SK-N-SH (cell line): ENCODE results near the gene PTK6. TPM values are rescaled to one million over a fixed set of nuclear protein-coding genes. Genes with fewer than 3 reads are reported as not detected.

Experiments
- CTCF ChIA-PET: fragments of 300-600, 350-600 bp; formaldehyde crosslinking; extraction: SDS; loops from one replicate; lab custom pipeline; 2021; lab: Yijun Ruan, JAX
- POLR2A ChIA-PET: fragments of 350-600 bp; sonication (Branson Sonifier 250); formaldehyde crosslinking; extraction: SDS; loops from one replicate; lab custom pipeline; 2020; ENCODE audit warnings: antibody characterized with exemption, inconsistent platforms; lab: Yijun Ruan, JAX
- DNase-seq: peaks from one replicate; pipeline ENCODE4 v3.0.0; 2012
- H2AFZ ChIP-seq: fragments of 200-600 bp; sonication (generic); 2 replicates; pipeline ENCODE4 v1.8.1; 2016; ENCODE audit warnings: antibody characterized with exemption, mild to moderate bottlenecking, low read depth
- H3F3A ChIP-seq: fragments of 200-600 bp; sonication (generic); replicated peaks from 2 replicates; pipeline ENCODE3; 2016; ENCODE audit warnings: antibody characterized with exemption, mild to moderate bottlenecking; ENCODE audit not compliant: insufficient read depth
- H3K27ac ChIP-seq, 2 experiments: fragments of 200-500 bp in 1 of 2; fragments of 200-600 bp in 1 of 2; sonication (Bioruptor generic) in 1 of 2; sonication (generic), shearing (Covaris generic) in 1 of 2; 2 replicates each; pipeline versions ENCODE4 v1.5.1 to v1.6.1; 2014 to 2016; ENCODE audit warnings: low read depth in 2 of 2, inconsistent platforms in 1 of 2, low read length in 1 of 2, mild to moderate bottlenecking in 1 of 2, mixed read lengths in 1 of 2
- H3K27me3 ChIP-seq: fragments of 200-600 bp; sonication (generic), shearing (Covaris generic); 2 replicates; pipeline ENCODE4 v1.6.1; 2016; ENCODE audit warnings: mixed run types; ENCODE audit not compliant: insufficient read depth
- H3K36me3 ChIP-seq, 2 experiments: fragments of 200-500 bp in 1 of 2; fragments of 200-600 bp in 1 of 2; sonication (Bioruptor generic) in 1 of 2; sonication (generic) in 1 of 2; replicated peaks in 1 of 2; 2 replicates each; pipeline versions ENCODE3 to v1.5.1; 2014 to 2016; ENCODE audit warnings: low read length in 1 of 2, mild to moderate bottlenecking in 1 of 2; ENCODE audit not compliant: insufficient read depth in 2 of 2, control insufficient read depth in 1 of 2
- H3K4me1 ChIP-seq, 2 experiments: fragments of 200-500 bp in 1 of 2; fragments of 200-600 bp in 1 of 2; sonication (Bioruptor generic) in 1 of 2; sonication (generic), shearing (Covaris generic) in 1 of 2; 2 replicates each; pipeline versions ENCODE4 v1.5.1 to v1.6.1; 2014 to 2016; ENCODE audit warnings: low read depth in 1 of 2, low read length in 1 of 2, mixed run types in 1 of 2; ENCODE audit not compliant: insufficient read depth in 2 of 2, control insufficient read depth in 1 of 2
- H3K4me2 ChIP-seq: fragments of 200-600 bp; sonication (generic), shearing (Covaris generic); 2 replicates; pipeline ENCODE4 v1.6.1; 2017; ENCODE audit warnings: mixed run types
- H3K4me3 ChIP-seq, 2 experiments: fragments of 200-500 bp in 1 of 2; fragments of 200-600 bp in 1 of 2; sonication (Bioruptor generic) in 1 of 2; sonication (generic), shearing (Covaris generic) in 1 of 2; 2 replicates each; pipeline versions ENCODE4 v1.5.1 to v1.8.1; 2014 to 2016; ENCODE audit warnings: low read depth in 2 of 2, inconsistent platforms in 1 of 2, low read length in 1 of 2, mild to moderate bottlenecking in 1 of 2, mixed read lengths in 1 of 2, moderate library complexity in 1 of 2
- H3K79me2 ChIP-seq: fragments of 200-600 bp; sonication (generic); 2 replicates; pipeline ENCODE4 v1.8.1; 2017; ENCODE audit warnings: mild to moderate bottlenecking; ENCODE audit not compliant: insufficient read depth
- H3K9ac ChIP-seq: fragments of 200-600 bp; sonication (generic); 2 replicates; pipeline ENCODE4 v1.6.1; 2017; ENCODE audit warnings: mixed run types
- H3K9me2 ChIP-seq: fragments of 200-600 bp; sonication (generic); 2 replicates; pipeline ENCODE4 v1.6.1; 2017; ENCODE audit warnings: mixed run types
- H3K9me3 ChIP-seq: fragments of 200-600 bp; sonication (generic); 2 replicates; pipeline ENCODE4 v1.6.1; 2017; ENCODE audit warnings: mixed run types, mild to moderate bottlenecking, moderate library complexity
- H4K20me1 ChIP-seq: fragments of 200-600 bp; sonication (generic); 2 replicates; pipeline ENCODE4 v1.6.1; 2017; ENCODE audit warnings: mild to moderate bottlenecking, mixed run types; ENCODE audit not compliant: insufficient read depth
- CHD2 ChIP-seq: fragments of 150-350 bp; IDR thresholded peaks from 2 replicates; pipeline ENCODE4 v1.6.1; 2018; ENCODE audit warnings: low read length; ENCODE audit not compliant: partially characterized antibody
- CTCF ChIP-seq: fragments of 200-600 bp; sonication (generic); IDR thresholded peaks from 2 replicates; pipeline ENCODE4 v1.6.1; 2017; ENCODE audit warnings: antibody characterized with exemption, mild to moderate bottlenecking, moderate library complexity
- EP300 ChIP-seq, 2 experiments: IDR thresholded peaks; 2 replicates each; pipeline versions ENCODE4 v1.4.0 to v1.6.1; 2012; ENCODE audit warnings: borderline replicate concordance in 1 of 2, low read depth in 1 of 2, low read length in 1 of 2
- EZH2phosphoT487 ChIP-seq: fragments of 200-600 bp; sonication (generic); IDR thresholded peaks from 2 replicates; pipeline ENCODE4 v1.6.1; 2017; ENCODE audit warnings: low read depth, mixed run types, mild to moderate bottlenecking, antibody characterized with exemption, moderate library complexity, borderline replicate concordance
- FOSL2 ChIP-seq: IDR thresholded peaks from 2 replicates; pipeline ENCODE4 v1.4.0; 2012; ENCODE audit warnings: low read depth, mild to moderate bottlenecking, moderate library complexity, borderline replicate concordance
- FOXJ3 ChIP-seq: sonication (generic); formaldehyde crosslinking; IDR thresholded peaks from 2 replicates; pipeline ENCODE4 v1.5.1; 2020; ENCODE audit warnings: mild to moderate bottlenecking, missing genetic modification reagents
- GATA2 ChIP-seq: sonication (generic); formaldehyde crosslinking; IDR thresholded peaks from 2 replicates; pipeline ENCODE4 v1.5.0; 2020; ENCODE audit warnings: mild to moderate bottlenecking, missing genetic modification reagents
- NFIC ChIP-seq: IDR thresholded peaks from 2 replicates; pipeline ENCODE4 v1.4.0; 2012; ENCODE audit warnings: borderline replicate concordance
- POLR2AphosphoS5 ChIP-seq: IDR thresholded peaks from 2 replicates; pipeline ENCODE4 v1.6.1; 2012; ENCODE audit warnings: low read depth, low read length
- RAD21 ChIP-seq: IDR thresholded peaks from 2 replicates; pipeline ENCODE4 v1.6.1; 2012; ENCODE audit warnings: mild to moderate bottlenecking, low read length
- RCOR1 ChIP-seq: fragments of 150-350 bp; IDR thresholded peaks from 2 replicates; pipeline ENCODE4 v1.6.1; 2017; ENCODE audit warnings: antibody characterized with exemption, low read length
- RXRA ChIP-seq: IDR thresholded peaks from 2 replicates; pipeline ENCODE4 v1.4.0; 2012; ENCODE audit warnings: low read depth, mild to moderate bottlenecking, borderline replicate concordance
- SIN3A ChIP-seq: IDR thresholded peaks from 2 replicates; pipeline ENCODE4 v1.6.1; 2012; ENCODE audit warnings: low read depth, mild to moderate bottlenecking, low read length, moderate library complexity, borderline replicate concordance
- TAF1 ChIP-seq: IDR thresholded peaks from 2 replicates; pipeline ENCODE4 v1.6.1; 2012; ENCODE audit warnings: low read depth, mild to moderate bottlenecking, low read length, moderate library complexity, borderline replicate concordance
- TCF12 ChIP-seq: IDR thresholded peaks from 2 replicates; pipeline ENCODE4 v1.4.0; 2012
- YY1 ChIP-seq: IDR thresholded peaks from 2 replicates; pipeline ENCODE4 v1.4.0; 2012; ENCODE audit warnings: low read depth, mild to moderate bottlenecking
- ZBTB33 ChIP-seq: IDR thresholded peaks from 2 replicates; pipeline ENCODE4 v1.4.0; 2012; ENCODE audit warnings: low read depth, borderline replicate concordance
- WGBS: methylation state at CpG from one replicate; pipeline ENCODE4 v1.1.6; 2017; ENCODE audit warnings: low lambda C conversion rate; 5-methylcytosine and 5-hydroxymethylcytosine counted together
- polyA plus RNA-seq, 3 experiments: library from polyadenylated mRNA; depleted of rRNA; stranded (reverse); fragments of >200 nt; gene quantifications; 2 replicates each; pipeline ENCODE4 v1.2.3, GENCODE V29; 2012
- TF ChIP-seq, protein P1 (sequence below): IDR thresholded peaks from 2 replicates; pipeline ENCODE4 v1.4.0; 2012; ENCODE audit warnings: low read depth
- TF ChIP-seq, protein P2 (sequence below): IDR thresholded peaks from 2 replicates; pipeline ENCODE4 v1.4.0; 2012; ENCODE audit warnings: low read depth, borderline replicate concordance

PTK6 gene
- polyA plus RNA-seq, 1 of the 3 experiments (the other 2 are of a cell fraction), result 0.07 TPM

DNA sequence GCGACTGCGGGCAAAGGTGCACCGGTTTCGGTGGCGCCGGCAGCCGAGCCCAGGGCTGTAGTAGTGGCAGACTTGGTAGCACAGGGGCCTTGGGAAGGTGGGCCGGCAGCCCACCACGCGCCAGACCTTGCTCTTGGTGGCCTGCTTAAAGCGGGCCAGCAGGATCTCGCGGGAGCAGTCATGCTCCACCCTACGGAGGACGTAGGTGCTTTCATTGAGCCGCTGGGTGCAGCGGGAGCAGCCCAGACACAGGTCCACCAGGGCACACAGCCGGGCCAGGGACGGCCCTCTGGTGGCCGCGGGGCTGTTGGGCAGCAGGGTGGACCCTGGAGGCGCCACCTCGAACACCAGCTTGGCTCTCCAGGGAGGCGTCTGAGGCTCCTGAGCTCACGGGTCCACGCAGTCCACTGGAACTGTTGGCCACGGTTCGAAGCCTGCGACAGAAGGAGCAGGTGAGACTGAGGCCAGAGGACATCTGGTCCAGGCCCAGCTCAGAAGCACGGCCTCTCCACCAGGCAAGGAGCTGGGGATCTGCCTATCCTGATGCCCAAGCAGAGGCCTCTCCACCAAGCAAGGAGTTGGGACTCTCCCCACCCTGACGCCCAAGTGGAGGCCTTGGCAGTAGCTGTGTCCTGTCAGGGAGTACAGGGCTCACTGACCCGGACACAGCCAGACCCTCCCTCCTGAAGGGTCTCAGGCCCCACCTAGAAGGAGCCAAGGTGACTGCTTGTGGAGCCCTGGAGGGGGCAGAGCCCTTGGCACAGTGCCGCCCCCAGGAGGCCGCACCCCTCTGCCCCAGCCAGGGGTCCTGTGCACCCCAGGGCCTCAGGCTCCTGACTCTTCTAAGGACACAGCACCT, 35.8 kb upstream of the PTK6 start:
- peak overlapping the region; percentile 73 for H3K9ac ChIP-seq
- peak; percentile 67 for DNase-seq
- no peak overlapping the region; a peak in 1 of 4 replicates for H3K27ac ChIP-seq
- H4K20me1 ChIP-seq, result no peaks in the 10 kb centered on the region
- TF ChIP-seq CTCF, result peak; percentile 29
- no peak for TF ChIP-seq POLR2AphosphoS5
- no peaks in the 10 kb centered on the region for H3F3A ChIP-seq
- WGBS, result 93% methylated on average over 16 of the region's 34 CpGs
- peak overlapping the region; percentile 95 for H3K4me2 ChIP-seq
- peaks cover 3 to 28% of the 10 kb centered on the region in 2 experiments; a peak in 2 of 4 replicates for H3K4me1 ChIP-seq
- no peaks in the 10 kb centered on the region for H3K9me2 ChIP-seq
- 0 out of 2 replicates have a peak overlapping the region, but pooled peaks have one; percentile 23 for H2AFZ ChIP-seq
- peaks cover 0 to 7% of the 10 kb centered on the region in 2 experiments for H3K36me3 ChIP-seq
- peaks cover 8% of the 10 kb centered on the region; the same call in 1 of the 2 replicates for H3K79me2 ChIP-seq
- H3K9me3 ChIP-seq, result no peaks in the 10 kb centered on the region
- ChIA-PET CTCF (interaction anchor here (0.8 to 1.3 kb wide), 3 partner anchors 18 to 202 kb away, joined by 3 to 4 read pairs (median 4); no protein-coding TSS in a partner anchor), POLR2A (no interaction called here)
- peak overlapping the region; percentile 79 to 80 for H3K4me3 ChIP-seq
- H3K27me3 ChIP-seq, result no peaks in the 10 kb centered on the region

GRCh38 chr20:63572071-63572787, 35.1 kb upstream of the PTK6 start:
- Histone ChIP-seq H3K4me2 (no peak overlapping the region), H2AFZ (no peak overlapping the region), H3K9me3 (no peaks in the 10 kb centered on the region), H3K27me3 (no peaks in the 10 kb centered on the region), H3K9me2 (no peaks in the 10 kb centered on the region), H3K79me2 (peaks cover 8% of the 10 kb centered on the region; the same call in 1 of the 2 replicates), H3K4me1 (peaks cover 3 to 21% of the 10 kb centered on the region in 2 experiments; a peak in 2 of 4 replicates), H3K9ac (no peak overlapping the region), H4K20me1 (no peaks in the 10 kb centered on the region), H3F3A (no peaks in the 10 kb centered on the region), H3K27ac (no peak overlapping the region), H3K4me3 (no peak overlapping the region), H3K36me3 (peaks cover 0 to 10% of the 10 kb centered on the region in 2 experiments)
- ChIA-PET POLR2A (no interaction called here), CTCF (interaction anchor here (1.1 kb wide), 2 partner anchors 33 to 35 kb away, joined by 3 to 6 read pairs; partner anchors contain the start of gene PTK6)
- no peak for DNase-seq
- no CpG with 5 or more reads among the region's 48 CpGs for WGBS
- TF ChIP-seq TCF12 (no peak), ZBTB33 (no peak), SIN3A (no peak), FOSL2 (no peak), NFIC (no peak), EZH2phosphoT487 (no peak), EP300 (IDR thresholded peaks at IDR 0.05; ENCODE audit: borderline replicate concordance in 1 of 2, low read depth in 1 of 2, low read length in 1 of 2) (no peak), TAF1 (no peak), GATA2 (CRISPR knock-in tag) (no peak), RCOR1 (no peak), YY1 (no peak), CHD2 (no peak), RAD21 (no peak), FOXJ3 (CRISPR knock-in tag) (no peak), RXRA (no peak)
- TF ChIP-seq, protein P1, sequence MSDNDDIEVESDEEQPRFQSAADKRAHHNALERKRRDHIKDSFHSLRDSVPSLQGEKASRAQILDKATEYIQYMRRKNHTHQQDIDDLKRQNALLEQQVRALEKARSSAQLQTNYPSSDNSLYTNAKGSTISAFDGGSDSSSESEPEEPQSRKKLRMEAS, result no peak
- TF ChIP-seq, protein P2, sequence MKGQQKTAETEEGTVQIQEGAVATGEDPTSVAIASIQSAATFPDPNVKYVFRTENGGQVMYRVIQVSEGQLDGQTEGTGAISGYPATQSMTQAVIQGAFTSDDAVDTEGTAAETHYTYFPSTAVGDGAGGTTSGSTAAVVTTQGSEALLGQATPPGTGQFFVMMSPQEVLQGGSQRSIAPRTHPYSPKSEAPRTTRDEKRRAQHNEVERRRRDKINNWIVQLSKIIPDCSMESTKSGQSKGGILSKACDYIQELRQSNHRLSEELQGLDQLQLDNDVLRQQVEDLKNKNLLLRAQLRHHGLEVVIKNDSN, result no peak
